ENCODE data around the gene ZNF532. TPM values are rescaled to one million over a fixed set of nuclear protein-coding genes. Genes with fewer than 3 reads are reported as not detected.
A peak's percentile ranks its signal among the peaks of the same experiment; 100 is the strongest.

Gene ZNF532
- total RNA-seq, 4 donors from 2014 or later: 80.2 to 111 (median 109) TPM

GRCh38 chr18:58989184-58989759 lies 124.6 kb downstream of the ZNF532 start:
- Histone ChIP-seq H3K27ac (no peak overlapping the region), H3K4me3 (replicated peaks in 1 of 3) (no peak overlapping the region), H3K27me3 (no peaks in the 10 kb centered on the region), H3K4me1 (peaks cover 4 to 35% of the 10 kb centered on the region in 2 donors), H3K36me3 (peaks cover 0 to 2% of the 10 kb centered on the region in 2 donors), H3K9me3 (no peaks in the 10 kb centered on the region)
- intact Hi-C loops (cut with DNase I): no loop called here
- 88 to 91% methylated on average over 2 of the region's 2 CpGs for WGBS, 2 donors
- TF ChIP-seq CTCF (IDR thresholded peaks at IDR 0.05) (no peak), POLR2A (IDR thresholded peaks at IDR 0.05) (no peak)
- no peak for DNase-seq

- intact Hi-C loops (cut with DNase I): loop anchor here (10.0 kb wide), 1 partner anchor 206 kb away; no protein-coding TSS in a partner anchor
These were observed 126.0 kb downstream of the ZNF532 start for GRCh38 chr18:58990720-58991119.

GRCh38 chr18:58991167-58991798 lies 126.6 kb downstream of the ZNF532 start:
- no peak for TF ChIP-seq POLR2A (IDR thresholded peaks at IDR 0.05)
- TF ChIP-seq CTCF (IDR thresholded peaks at IDR 0.05): no peak
- DNase-seq: no peak
- peaks cover 4 to 42% of the 10 kb centered on the region in 2 donors for H3K4me1 ChIP-seq
- no peak overlapping the region for H3K4me3 ChIP-seq (replicated peaks in 1 of 3)
- intact Hi-C loops (cut with DNase I): loop anchor here (10.0 kb wide), 1 partner anchor 206 kb away; no protein-coding TSS in a partner anchor
- no peaks in the 10 kb centered on the region for H3K27me3 ChIP-seq
- WGBS, 2 donors: 68 to 77% methylated on average over 7 of the region's 7 CpGs
- H3K9me3 ChIP-seq: no peaks in the 10 kb centered on the region
- H3K27ac ChIP-seq: peak overlapping the region; percentile 18 to 85 (median 66)
- H3K36me3 ChIP-seq: no peaks in the 10 kb centered on the region

More at GRCh38 chr18:58990720-58991119, 126.0 kb downstream of the ZNF532 start:
- no peaks in the 10 kb centered on the region for H3K36me3 ChIP-seq
- peaks cover 4 to 41% of the 10 kb centered on the region in 2 donors for H3K4me1 ChIP-seq
- no peak for DNase-seq
- no peaks in the 10 kb centered on the region for H3K9me3 ChIP-seq
- H3K4me3 ChIP-seq (replicated peaks in 1 of 3): no peak overlapping the region
- 72 to 73% methylated on average over 6 of the region's 6 CpGs for WGBS, 2 donors
- no peak for TF ChIP-seq POLR2A (IDR thresholded peaks at IDR 0.05)
- TF ChIP-seq CTCF (IDR thresholded peaks at IDR 0.05): no peak
- H3K27me3 ChIP-seq: no peaks in the 10 kb centered on the region
- peak overlapping the region in 2 of 3 donors; percentile 66 to 85 for H3K27ac ChIP-seq

- peaks cover 4 to 43% of the 10 kb centered on the region in 2 donors for H3K4me1 ChIP-seq
- 63 to 66% methylated on average over 15 of the region's 16 CpGs for WGBS, 2 donors
- H3K27ac ChIP-seq: peak overlapping the region; percentile 58 to 85 (median 66)
- no peak for DNase-seq
- no peak for TF ChIP-seq CTCF (IDR thresholded peaks at IDR 0.05)
- TF ChIP-seq POLR2A (IDR thresholded peaks at IDR 0.05): no peak
- intact Hi-C loops (cut with DNase I): loop anchor here (10.0 kb wide), 1 partner anchor 208 kb away; no protein-coding TSS in a partner anchor
- H3K36me3 ChIP-seq: no peaks in the 10 kb centered on the region
- H3K4me3 ChIP-seq (replicated peaks in 1 of 3): no peak overlapping the region
- no peaks in the 10 kb centered on the region for H3K9me3 ChIP-seq
- no peaks in the 10 kb centered on the region for H3K27me3 ChIP-seq
These were observed 127.9 kb downstream of the ZNF532 start for GRCh38 chr18:58992301-58993231.
